Vagina (tissue), 2 donors: ENCODE data around the gene POLR2E.

Experiments
- CTCF ChIP-seq, 3 experiments: fragments of 450-650 bp in 2 of 3; fragments of 200-600 bp in 1 of 3; sonication (generic) in 1 of 3; IDR thresholded peaks; one replicate each; pipeline ENCODE4 v1.5.1; 2017 to 2019; ENCODE audit warnings: antibody characterized with exemption in 3 of 3, mild to moderate bottlenecking in 2 of 3, moderate library complexity in 2 of 3
- POLR2A ChIP-seq, 2 donors: fragments of 450-650 bp; IDR thresholded peaks; one replicate each; pipeline ENCODE4 v1.6.1; 2017; ENCODE audit warnings: antibody characterized with exemption in 2 of 2, mild to moderate bottlenecking in 2 of 2, moderate library complexity in 2 of 2

- TF ChIP-seq POLR2A (IDR thresholded peaks at IDR 0.05), result no peak
- TF ChIP-seq CTCF (IDR thresholded peaks at IDR 0.05), result no peak
These were observed 8.6 kb downstream of the POLR2E start for GRCh38 chr19:1086613-1087012.
